ENCODE results near the gene MUSK. TPM values are rescaled to one million over a fixed set of nuclear protein-coding genes. Genes with fewer than 3 reads are reported as not detected.

MUSK gene
- total and polyA plus RNA-seq, 2 donors (not counting 3 experiments of a cell fraction or from before 2014, with no cell fraction given): 0.08 TPM; not detected in 1

- Histone ChIP-seq H2AFZ (ENCODE audit: low read depth, low read length) (no peak overlapping the region), H3K36me3 (ENCODE audit: control insufficient read depth in 2 of 2, extremely low read depth in 1 of 2, insufficient read depth in 2 of 2, low read length in 2 of 2) (no peaks in the 10 kb centered on the region), H3K79me2 (ENCODE audit: control insufficient read depth, insufficient read depth, low read length) (no peaks in the 10 kb centered on the region), H3K4me1 (ENCODE audit: control insufficient read depth, extremely low read depth, insufficient read depth, low read length) (no peaks in the 10 kb centered on the region), H3K27ac (ENCODE audit: insufficient read depth, low read depth, low read length) (no peak overlapping the region), H3K9ac (replicated peaks; ENCODE audit: extremely low read depth, insufficient read depth, low read length) (no peak overlapping the region), H3K9me1 (replicated peaks; ENCODE audit: control insufficient read depth, extremely low read depth, insufficient read depth, low read length) (no peaks in the 10 kb centered on the region), H3K9me3 (replicated peaks; ENCODE audit: control insufficient read depth, insufficient read depth, low read length) (no peaks in the 10 kb centered on the region), H3K4me2 (ENCODE audit: insufficient read depth, low read length) (no peak overlapping the region), H3K27me3 (ENCODE audit: control insufficient read depth in 2 of 2, insufficient read depth in 2 of 2, low read length in 2 of 2) (no peaks in the 10 kb centered on the region), H4K20me1 (replicated peaks; ENCODE audit: control insufficient read depth, extremely low read depth, insufficient read depth, low read length) (no peaks in the 10 kb centered on the region), H3K4me3 (replicated peaks in 1 of 3; ENCODE audit: insufficient read depth in 1 of 3, low read depth in 1 of 3, low read length in 3 of 3) (no peak overlapping the region)
- ChIA-PET POLR2A (no interaction called here), CTCF (no interaction called here)
- no peak for DNase-seq (ENCODE audit: low read depth, low spot score)
- TF ChIP-seq POLR2A (IDR thresholded peaks at IDR 0.05; ENCODE audit: low read depth, low read length): no peak
- TF ChIP-seq EZH2 (IDR thresholded peaks at IDR 0.05; ENCODE audit: borderline replicate concordance, low read depth, low read length, severe bottlenecking): no peak
- no peak for TF ChIP-seq FOS (IDR thresholded peaks at IDR 0.05; ENCODE audit: borderline replicate concordance, insufficient read depth, low read length)
- TF ChIP-seq, protein P1, sequence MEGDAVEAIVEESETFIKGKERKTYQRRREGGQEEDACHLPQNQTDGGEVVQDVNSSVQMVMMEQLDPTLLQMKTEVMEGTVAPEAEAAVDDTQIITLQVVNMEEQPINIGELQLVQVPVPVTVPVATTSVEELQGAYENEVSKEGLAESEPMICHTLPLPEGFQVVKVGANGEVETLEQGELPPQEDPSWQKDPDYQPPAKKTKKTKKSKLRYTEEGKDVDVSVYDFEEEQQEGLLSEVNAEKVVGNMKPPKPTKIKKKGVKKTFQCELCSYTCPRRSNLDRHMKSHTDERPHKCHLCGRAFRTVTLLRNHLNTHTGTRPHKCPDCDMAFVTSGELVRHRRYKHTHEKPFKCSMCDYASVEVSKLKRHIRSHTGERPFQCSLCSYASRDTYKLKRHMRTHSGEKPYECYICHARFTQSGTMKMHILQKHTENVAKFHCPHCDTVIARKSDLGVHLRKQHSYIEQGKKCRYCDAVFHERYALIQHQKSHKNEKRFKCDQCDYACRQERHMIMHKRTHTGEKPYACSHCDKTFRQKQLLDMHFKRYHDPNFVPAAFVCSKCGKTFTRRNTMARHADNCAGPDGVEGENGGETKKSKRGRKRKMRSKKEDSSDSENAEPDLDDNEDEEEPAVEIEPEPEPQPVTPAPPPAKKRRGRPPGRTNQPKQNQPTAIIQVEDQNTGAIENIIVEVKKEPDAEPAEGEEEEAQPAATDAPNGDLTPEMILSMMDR (IDR thresholded peaks at IDR 0.05; ENCODE audit: extremely low read depth in 1 of 2, insufficient read depth in 1 of 2, low read depth in 1 of 2, low read length in 2 of 2): no peak
- no peak for TF ChIP-seq POLR2AphosphoS5 (IDR thresholded peaks at IDR 0.05; ENCODE audit: insufficient read depth, low read depth, low read length)
- TF ChIP-seq, protein P2, sequence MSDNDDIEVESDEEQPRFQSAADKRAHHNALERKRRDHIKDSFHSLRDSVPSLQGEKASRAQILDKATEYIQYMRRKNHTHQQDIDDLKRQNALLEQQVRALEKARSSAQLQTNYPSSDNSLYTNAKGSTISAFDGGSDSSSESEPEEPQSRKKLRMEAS (IDR thresholded peaks at IDR 0.05; ENCODE audit: insufficient read depth, insufficient read length): no peak
- intact Hi-C loops (cut with micrococcal nuclease) (no loop called here), dilution Hi-C loops (cut with MboI; ENCODE audit: extremely low pct_ligation_motif_present, low sequenced_read_pairs) (no loop called here)
- FAIRE-seq: no peak
- no TSS peak for BruUV-seq (replicated peaks)
Observed at GRCh38 chr9:110850401-110851135, 182.0 kb downstream of the MUSK start.

Small RNA genes within 50 kb of the gene (small RNA-seq; reads per million reads assigned to genes)
- not detected for gene AL513328.1 (ENCODE audit: insufficient read depth, insufficient read length, low read depth, low replicate concordance)

Other genes starting within 250 kb of the MUSK start
- 0.12 and 0.29 TPM in 2 replicates for gene SVEP1, start 89.0 kb upstream of the MUSK start, total RNA-seq
- gene SVEP1, start 89.0 kb upstream of the MUSK start, polyA plus RNA-seq: 0.04 and 0.05 TPM in 2 replicates

Measured in endothelial cell of umbilical vein (primary cell).